HepG2 (cell line): ENCODE measurements around the gene PEMT. TPM values are rescaled to one million over a fixed set of nuclear protein-coding genes. Genes with fewer than 3 reads are reported as not detected.

ENCODE experiments used
- CCAR2 ChIP-seq: fragments of 200-400 bp; formaldehyde crosslinking; optimal IDR thresholded peaks from 2 replicates; pipeline ENCODE3; 2018; ENCODE audit warnings: low read depth, mild to moderate bottlenecking, low read length, moderate library complexity
- ERF ChIP-seq: IDR thresholded peaks from 2 replicates; pipeline ENCODE4 v1.6.1; 2018; ENCODE audit warnings: missing biosample characterization, missing genetic modification reagents
- FLYWCH1 ChIP-seq: sonication (generic); formaldehyde crosslinking; IDR thresholded peaks from 2 replicates; pipeline ENCODE4 v1.8.1; 2023; ENCODE audit warnings: mild to moderate bottlenecking, missing genetic modification reagents
- HNF1A ChIP-seq, 2 experiments: sonication (generic) in 1 of 2; formaldehyde crosslinking in 1 of 2; IDR thresholded peaks; 2 replicates each; pipeline versions ENCODE4 v1.4.0 to v1.6.1; 2016 to 2020; ENCODE audit warnings: borderline replicate concordance in 1 of 2, low read depth in 1 of 2, mild to moderate bottlenecking in 1 of 2, missing genetic modification reagents in 1 of 2
- HNRNPH1 ChIP-seq: fragments of 200-400 bp; formaldehyde crosslinking; optimal IDR thresholded peaks from 2 replicates; pipeline ENCODE3; 2017; ENCODE audit warnings: mild to moderate bottlenecking, low read depth, low read length
- HNRNPUL1 ChIP-seq: fragments of 200-400 bp; formaldehyde crosslinking; IDR thresholded peaks from 2 replicates; pipeline ENCODE4 v1.6.1; 2017; ENCODE audit warnings: low read depth, mild to moderate bottlenecking, low read length, moderate library complexity
- JARID2 ChIP-seq: sonication (generic); formaldehyde crosslinking; IDR thresholded peaks from 2 replicates; pipeline ENCODE4 v1.8.1; 2023; ENCODE audit warnings: missing genetic modification reagents, inconsistent platforms; ENCODE audit not compliant: insufficient replicate concordance
- JUNB ChIP-seq: sonication (generic); formaldehyde crosslinking; IDR thresholded peaks from 2 replicates; pipeline ENCODE4 v1.8.0; 2022; ENCODE audit warnings: missing genetic modification reagents, mild to moderate bottlenecking, borderline replicate concordance
- MAZ ChIP-seq, 2 experiments: sonication (generic) in 1 of 2; formaldehyde crosslinking in 1 of 2; IDR thresholded peaks; 2 replicates each; pipeline versions ENCODE4 v1.5.0 to v1.6.1; 2012 to 2020; ENCODE audit warnings: low read depth in 2 of 2, mild to moderate bottlenecking in 2 of 2, borderline replicate concordance in 1 of 2, improper control_type of control experiment in 1 of 2, low read length in 1 of 2, missing genetic modification reagents in 1 of 2, moderate library complexity in 1 of 2
- MBNL3 ChIP-seq: fragments of 250-450 bp; sonication (Bioruptor Pico); conservative IDR thresholded peaks from 2 replicates; pipeline ENCODE4 v1.8.0; 2022; ENCODE audit warnings: mild to moderate bottlenecking, inconsistent platforms
- NFKBIZ ChIP-seq: IDR thresholded peaks from 2 replicates; pipeline ENCODE4 v1.6.1; 2018; ENCODE audit warnings: missing genetic modification reagents, missing compliant biosample characterization
- PRMT3 ChIP-seq: sonication (generic); formaldehyde crosslinking; IDR thresholded peaks from 2 replicates; pipeline ENCODE4 v1.8.1; 2022; ENCODE audit warnings: low read depth, mild to moderate bottlenecking, moderate library complexity, missing genetic modification reagents, borderline replicate concordance
- RBAK ChIP-seq: sonication (generic); formaldehyde crosslinking; IDR thresholded peaks from 2 replicates; pipeline ENCODE4 v1.5.1; 2020; ENCODE audit warnings: mild to moderate bottlenecking, missing genetic modification reagents
- ZFP82 ChIP-seq: sonication (generic); formaldehyde crosslinking; IDR thresholded peaks from 2 replicates; pipeline ENCODE4 v1.5.1; 2020; ENCODE audit warnings: mild to moderate bottlenecking, missing genetic modification reagents, borderline replicate concordance
- ZMYM2 ChIP-seq: sonication (generic); formaldehyde crosslinking; IDR thresholded peaks from 2 replicates; pipeline ENCODE4 v1.8.0; 2022; ENCODE audit warnings: mild to moderate bottlenecking, missing genetic modification reagents
- ZNF207 ChIP-seq: fragments of 450-650 bp; IDR thresholded peaks from 2 replicates; pipeline ENCODE4 v1.6.1; 2016; ENCODE audit warnings: antibody characterized with exemption, borderline replicate concordance
- ZNF260 ChIP-seq: sonication (generic); formaldehyde crosslinking; IDR thresholded peaks from 2 replicates; pipeline ENCODE4 v1.4.0; 2020; ENCODE audit warnings: missing genetic modification reagents, low read depth, mild to moderate bottlenecking, borderline replicate concordance
- ZNF282 ChIP-seq: fragments of 450-650 bp; IDR thresholded peaks from 2 replicates; pipeline ENCODE4 v1.6.1; 2018; ENCODE audit not compliant: partially characterized antibody
- ZNF296 ChIP-seq: sonication (generic); formaldehyde crosslinking; conservative IDR thresholded peaks from 2 replicates; pipeline ENCODE4 v1.5.0; 2020; ENCODE audit warnings: mild to moderate bottlenecking, missing genetic modification reagents
- ZNF34 ChIP-seq: sonication (generic); formaldehyde crosslinking; IDR thresholded peaks from 2 replicates; pipeline ENCODE4 v1.4.0; 2020; ENCODE audit warnings: mild to moderate bottlenecking, missing genetic modification reagents, borderline replicate concordance
- ZNF619 ChIP-seq: sonication (generic); formaldehyde crosslinking; IDR thresholded peaks from 2 replicates; pipeline ENCODE4 v1.4.0; 2020; ENCODE audit warnings: mild to moderate bottlenecking, missing genetic modification reagents
- ZSCAN12 ChIP-seq: sonication (generic); formaldehyde crosslinking; IDR thresholded peaks from 2 replicates; pipeline ENCODE4 v1.9.0; 2021; ENCODE audit warnings: mild to moderate bottlenecking, missing genetic modification reagents
- ZSCAN20 ChIP-seq: sonication (generic); formaldehyde crosslinking; IDR thresholded peaks from 2 replicates; pipeline ENCODE4 v1.4.0; 2020; ENCODE audit warnings: missing genetic modification reagents, mild to moderate bottlenecking, borderline replicate concordance
- polyA plus RNA-seq, 8 experiments: library from polyadenylated mRNA; depleted of rRNA in 3 of 8; stranded (reverse) in 7 of 8; unstranded in 1 of 8; fragments of >200 nt; fragmentation: Illumina TruSeq in 4 of 8; extraction: Trizol in 4 of 8; gene quantifications; 2 replicates each; pipeline versions ENCODE4 v1.2.1 to v1.2.3, GENCODE V29; 2011 to 2016; ENCODE audit warnings: low read depth in 4 of 8, missing spikeins in 1 of 8, mixed read lengths in 1 of 8; ENCODE audit not compliant: insufficient read depth in 1 of 8
- total RNA-seq, 5 experiments: library from RNA; depleted of rRNA; stranded (reverse); fragments of >200 nt; fragmentation: Illumina TruSeq; extraction: Trizol; gene quantifications; 2 replicates each; pipeline ENCODE4 v1.2.3, GENCODE V29; 2016; ENCODE audit warnings: low read depth in 1 of 5
- TF ChIP-seq, protein P1 (sequence below): sonication (generic); formaldehyde crosslinking; IDR thresholded peaks from 2 replicates; pipeline ENCODE4 v1.4.0; 2020; ENCODE audit warnings: missing genetic modification reagents, mild to moderate bottlenecking, borderline replicate concordance

Gene PEMT
- total and polyA plus RNA-seq, 2 of the 13 experiments (the other 11 are each of a cell fraction or from before 2014, with no cell fraction given), result 31.7 to 43.6 TPM

DNA sequence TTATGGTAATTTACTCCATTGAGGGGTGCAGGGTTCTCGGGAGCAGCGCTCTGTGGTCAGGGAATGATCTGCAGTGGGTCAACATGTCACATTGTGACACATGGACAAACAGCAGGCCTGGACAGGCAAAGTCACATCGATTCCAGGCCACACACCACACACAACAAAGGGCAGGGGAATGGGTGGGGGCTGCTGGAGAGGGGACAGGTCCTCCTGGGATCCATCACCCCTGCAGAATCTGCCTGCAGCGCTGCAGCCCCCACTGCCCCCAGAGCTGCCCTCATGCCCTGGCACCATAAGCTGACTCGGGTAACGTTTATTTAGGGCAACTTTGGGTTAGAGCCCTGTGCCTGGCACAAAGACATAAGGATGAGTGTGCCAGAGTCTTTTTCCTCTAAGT lies 9.1 kb downstream of the PEMT start (continued):
- TF ChIP-seq MAZ (IDR thresholded peaks at IDR 0.05; ENCODE audit: borderline replicate concordance, low read depth, low read length) (no peak; the same call in 1 of the 2 replicates), MAZ (CRISPR knock-in tag; IDR thresholded peaks at IDR 0.05; ENCODE audit: low read depth) (no peak), HNRNPUL1 (no peak), ERF (0 out of 2 replicates have a peak, but pooled peaks have one; percentile 38), ZSCAN20 (CRISPR knock-in tag) (no peak), HNF1A (IDR thresholded peaks at IDR 0.05; ENCODE audit: low read depth) (no peak), HNF1A (CRISPR knock-in tag; IDR thresholded peaks at IDR 0.05; ENCODE audit: borderline replicate concordance) (no peak), ZNF34 (CRISPR knock-in tag) (no peak), PRMT3 (CRISPR knock-in tag) (no peak), JARID2 (CRISPR knock-in tag) (no peak), ZNF619 (CRISPR knock-in tag) (no peak), ZNF296 (CRISPR knock-in tag) (no peak), NFKBIZ (CRISPR knock-in tag) (no peak), ZFP82 (CRISPR knock-in tag) (no peak), ZNF207 (no peak), ZSCAN12 (no peak), RBAK (CRISPR knock-in tag) (no peak), ZNF260 (CRISPR knock-in tag) (no peak), JUNB (no peak), FLYWCH1 (CRISPR knock-in tag) (no peak), CCAR2 (no peak), MBNL3 (CRISPR knock-in tag) (no peak), ZMYM2 (no peak), ZNF282 (no peak), HNRNPH1 (no peak)
- TF ChIP-seq, protein P1, sequence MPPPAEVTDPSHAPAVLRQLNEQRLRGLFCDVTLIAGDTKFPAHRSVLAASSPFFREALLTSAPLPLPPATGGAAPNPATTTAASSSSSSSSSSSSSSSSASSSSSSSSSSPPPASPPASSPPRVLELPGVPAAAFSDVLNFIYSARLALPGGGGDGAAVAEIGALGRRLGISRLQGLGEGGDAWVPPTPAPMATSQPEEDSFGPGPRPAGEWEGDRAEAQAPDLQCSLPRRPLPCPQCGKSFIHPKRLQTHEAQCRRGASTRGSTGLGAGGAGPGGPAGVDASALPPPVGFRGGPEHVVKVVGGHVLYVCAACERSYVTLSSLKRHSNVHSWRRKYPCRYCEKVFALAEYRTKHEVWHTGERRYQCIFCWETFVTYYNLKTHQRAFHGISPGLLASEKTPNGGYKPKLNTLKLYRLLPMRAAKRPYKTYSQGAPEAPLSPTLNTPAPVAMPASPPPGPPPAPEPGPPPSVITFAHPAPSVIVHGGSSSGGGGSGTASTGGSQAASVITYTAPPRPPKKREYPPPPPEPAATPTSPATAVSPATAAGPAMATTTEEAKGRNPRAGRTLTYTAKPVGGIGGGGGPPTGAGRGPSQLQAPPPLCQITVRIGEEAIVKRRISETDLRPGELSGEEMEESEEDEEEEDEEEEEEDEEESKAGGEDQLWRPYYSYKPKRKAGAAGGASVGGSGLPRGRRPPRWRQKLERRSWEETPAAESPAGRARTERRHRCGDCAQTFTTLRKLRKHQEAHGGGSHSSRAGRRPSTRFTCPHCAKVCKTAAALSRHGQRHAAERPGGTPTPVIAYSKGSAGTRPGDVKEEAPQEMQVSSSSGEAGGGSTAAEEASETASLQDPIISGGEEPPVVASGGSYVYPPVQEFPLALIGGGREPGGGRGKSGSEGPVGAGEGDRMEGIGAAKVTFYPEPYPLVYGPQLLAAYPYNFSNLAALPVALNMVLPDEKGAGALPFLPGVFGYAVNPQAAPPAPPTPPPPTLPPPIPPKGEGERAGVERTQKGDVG (CRISPR knock-in tag), result no peak
